UCSD-AML1 (cell line): ENCODE results near the gene LRRC27.
A peak's percentile ranks its signal among the peaks of the same experiment; 100 is the strongest.

Experiments
- DNase-seq: peaks from one replicate; lab custom pipeline; 2025; ENCODE audit not compliant: unreplicated experiment; lab: John Stamatoyannopoulos, UW

LRRC27 gene

DNA sequence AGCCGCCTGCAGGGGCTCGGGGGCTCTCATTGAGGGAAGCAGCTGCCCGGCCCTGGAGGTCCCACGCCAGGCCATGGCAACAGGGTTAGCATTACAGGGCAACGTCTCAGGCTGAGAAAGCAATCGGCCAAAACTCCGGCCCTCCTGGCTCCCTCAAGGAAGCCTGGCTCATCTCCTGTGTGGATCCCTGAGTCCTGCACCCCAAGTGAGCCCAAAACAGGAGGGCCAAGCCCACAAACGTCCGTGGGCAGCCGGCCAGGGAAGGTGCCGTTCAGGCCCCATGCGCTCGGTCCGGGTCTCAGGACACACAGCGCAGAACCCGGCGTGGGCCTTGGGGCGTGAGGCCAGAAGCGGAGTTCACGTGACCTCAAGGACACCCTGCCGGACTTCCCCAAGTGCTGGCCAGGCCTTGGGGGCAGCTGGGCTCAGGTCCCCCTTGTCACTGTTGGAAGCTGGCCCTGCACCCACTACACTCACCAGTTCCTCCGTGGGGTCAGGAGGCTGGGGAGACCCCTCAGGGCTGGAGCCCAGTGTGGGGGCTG is 57.0 kb downstream of the LRRC27 start:
- DNase-seq = no peak

DNA sequence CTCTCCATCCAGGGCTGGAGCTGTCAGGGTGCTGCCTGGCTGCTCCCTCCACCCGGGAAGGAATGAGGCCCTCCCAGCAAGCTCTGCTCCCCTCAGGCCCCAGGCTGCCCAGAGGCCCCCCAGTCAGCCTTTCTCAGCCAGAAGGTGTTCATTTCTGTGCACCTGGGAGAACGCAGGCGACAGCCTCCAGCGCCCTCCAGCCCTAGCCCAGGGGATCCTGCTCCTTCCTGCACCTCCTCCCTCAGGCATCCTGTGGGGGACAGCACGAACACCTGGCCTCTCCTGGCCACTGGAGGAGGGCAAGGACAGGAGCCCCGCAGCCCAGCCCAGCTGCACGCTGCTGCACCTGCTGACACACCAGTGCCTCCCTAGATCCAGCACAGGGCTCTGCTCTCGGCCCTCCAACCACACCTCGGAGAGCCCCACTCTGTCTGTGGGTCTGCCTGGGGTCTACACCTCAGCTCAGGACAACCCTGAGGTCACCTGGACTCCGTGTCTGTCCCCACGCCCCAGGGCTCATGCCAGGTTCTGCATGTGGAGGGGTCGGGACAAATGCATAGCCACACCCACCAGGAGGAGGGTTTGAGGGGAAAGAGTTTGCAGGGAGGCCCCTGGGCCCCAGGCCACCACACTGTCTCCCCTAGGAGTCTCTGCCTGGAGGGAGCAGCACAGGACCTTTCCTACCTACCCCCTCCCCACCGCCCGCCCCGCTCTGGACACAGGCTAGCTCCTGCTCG is 57.6 kb downstream of the LRRC27 start:
- DNase-seq = no peak

DNA sequence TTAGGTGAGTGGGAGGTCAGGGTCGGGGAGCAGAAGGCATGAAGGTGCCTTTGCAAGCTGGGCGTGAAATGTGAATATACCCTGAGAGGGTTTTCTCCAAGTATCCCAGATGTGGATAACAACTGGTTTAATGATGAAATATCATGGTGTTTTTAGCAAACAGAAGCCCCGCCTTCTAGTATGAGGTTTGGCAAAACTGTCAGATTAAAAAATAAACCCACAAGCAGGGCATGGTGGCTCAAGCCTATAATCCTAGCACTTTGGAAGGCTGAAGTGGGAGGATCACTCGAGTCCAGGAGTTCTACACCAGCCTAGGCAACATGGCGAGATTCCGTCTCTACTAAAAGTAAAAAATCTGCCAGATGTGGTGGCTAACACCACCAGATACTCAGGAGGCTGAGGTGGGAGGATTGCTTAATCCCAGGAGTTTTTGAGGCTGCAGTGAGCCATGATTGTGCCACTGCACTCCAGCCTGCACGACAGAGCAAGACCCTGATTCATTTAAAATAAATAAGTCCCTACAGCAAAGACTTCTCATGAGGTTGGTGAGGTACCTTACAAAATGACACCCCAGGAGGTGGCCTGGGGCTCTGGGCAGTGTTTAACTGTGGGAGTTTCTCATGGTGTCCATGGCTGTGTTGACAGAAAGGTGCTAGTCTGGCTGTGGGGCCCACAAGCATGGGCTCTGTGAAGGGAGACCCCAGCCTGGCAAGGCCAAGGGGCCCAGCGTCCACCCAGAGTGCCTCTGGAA is 58.4 kb downstream of the LRRC27 start:
- no peak for DNase-seq

DNA sequence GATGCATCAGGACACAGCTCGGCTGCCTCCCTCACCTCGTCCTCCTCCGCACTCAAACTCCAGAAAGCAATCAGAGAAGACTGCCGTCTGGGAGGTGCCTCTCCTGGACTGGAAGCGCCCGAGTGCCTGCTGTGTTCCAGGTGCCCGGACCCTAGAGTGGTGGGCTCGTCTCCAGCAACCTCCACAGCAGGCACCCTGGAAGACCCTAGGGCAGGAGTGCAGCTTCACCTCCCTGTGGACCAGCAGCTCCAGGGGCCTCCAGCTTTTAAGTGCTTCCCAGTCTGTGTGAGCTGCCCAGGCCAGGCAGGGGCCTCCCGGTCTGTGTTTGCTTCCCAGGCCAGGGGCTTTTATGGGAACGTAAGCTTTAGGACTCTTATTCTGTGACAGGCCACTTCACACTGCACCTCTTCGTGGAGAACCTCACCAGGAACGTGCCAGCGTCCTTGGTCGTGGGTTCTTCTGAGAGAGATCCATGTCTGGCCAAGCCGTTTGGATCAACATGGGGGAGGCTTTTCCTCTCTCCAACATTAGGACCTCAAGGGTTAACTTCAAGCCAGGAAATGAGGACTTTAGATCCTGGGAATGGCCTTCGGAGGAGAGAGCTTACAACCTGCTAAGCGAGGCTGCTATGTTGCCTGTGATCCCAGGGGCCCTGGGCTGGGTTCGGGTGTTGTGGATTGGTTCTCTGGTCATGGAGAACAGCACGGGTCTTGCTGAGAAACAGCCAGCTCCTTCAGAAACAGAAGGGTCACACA is 59.1 kb downstream of the LRRC27 start:
- DNase-seq = no peak

DNA sequence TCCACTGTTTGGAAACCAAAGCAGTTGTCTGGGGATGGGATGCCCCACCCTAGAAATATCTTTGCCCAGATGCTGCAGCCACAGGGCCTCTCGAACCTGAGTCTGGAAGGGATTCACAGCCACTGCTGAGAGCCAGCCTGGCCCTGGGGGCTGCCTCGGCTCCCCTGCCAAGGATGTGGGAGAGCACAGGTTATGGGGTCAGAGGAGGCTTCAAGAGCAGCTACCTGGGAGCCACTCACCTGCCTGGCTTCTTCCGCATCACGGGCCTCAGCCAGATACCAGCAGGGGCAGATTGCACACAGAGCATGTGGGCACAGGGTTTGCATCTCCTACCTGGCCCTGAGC is 59.7 kb downstream of the LRRC27 start:
- DNase-seq = no peak

DNA sequence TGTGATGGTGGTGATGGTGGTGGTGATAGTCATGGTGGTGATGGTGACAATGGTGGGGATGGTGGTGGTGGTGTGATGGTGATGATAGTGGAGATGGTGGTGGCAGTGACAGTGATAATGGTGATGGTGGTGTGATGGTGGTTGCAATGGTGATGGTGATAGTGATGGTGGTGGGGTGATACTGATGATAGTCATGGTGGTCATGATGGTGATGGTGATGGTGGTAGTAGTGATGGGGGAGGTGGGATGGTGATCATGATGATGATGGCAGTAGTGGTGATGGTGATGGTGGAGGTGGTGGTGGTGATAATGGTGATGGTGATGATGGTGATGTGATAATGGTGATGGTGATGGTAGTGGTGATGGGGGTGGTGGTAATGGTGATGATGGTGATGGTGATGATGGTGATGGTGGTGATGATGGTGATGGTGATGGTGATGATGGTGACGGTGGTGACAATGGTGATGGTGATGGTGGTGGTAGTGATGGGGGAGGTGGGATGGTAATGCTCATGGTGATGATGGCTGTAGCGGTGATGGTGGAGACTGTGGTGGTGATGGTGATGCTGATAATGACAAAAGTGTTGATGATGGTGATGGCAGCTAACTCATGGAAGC is 60.3 kb downstream of the LRRC27 start:
- DNase-seq = no peak

DNA sequence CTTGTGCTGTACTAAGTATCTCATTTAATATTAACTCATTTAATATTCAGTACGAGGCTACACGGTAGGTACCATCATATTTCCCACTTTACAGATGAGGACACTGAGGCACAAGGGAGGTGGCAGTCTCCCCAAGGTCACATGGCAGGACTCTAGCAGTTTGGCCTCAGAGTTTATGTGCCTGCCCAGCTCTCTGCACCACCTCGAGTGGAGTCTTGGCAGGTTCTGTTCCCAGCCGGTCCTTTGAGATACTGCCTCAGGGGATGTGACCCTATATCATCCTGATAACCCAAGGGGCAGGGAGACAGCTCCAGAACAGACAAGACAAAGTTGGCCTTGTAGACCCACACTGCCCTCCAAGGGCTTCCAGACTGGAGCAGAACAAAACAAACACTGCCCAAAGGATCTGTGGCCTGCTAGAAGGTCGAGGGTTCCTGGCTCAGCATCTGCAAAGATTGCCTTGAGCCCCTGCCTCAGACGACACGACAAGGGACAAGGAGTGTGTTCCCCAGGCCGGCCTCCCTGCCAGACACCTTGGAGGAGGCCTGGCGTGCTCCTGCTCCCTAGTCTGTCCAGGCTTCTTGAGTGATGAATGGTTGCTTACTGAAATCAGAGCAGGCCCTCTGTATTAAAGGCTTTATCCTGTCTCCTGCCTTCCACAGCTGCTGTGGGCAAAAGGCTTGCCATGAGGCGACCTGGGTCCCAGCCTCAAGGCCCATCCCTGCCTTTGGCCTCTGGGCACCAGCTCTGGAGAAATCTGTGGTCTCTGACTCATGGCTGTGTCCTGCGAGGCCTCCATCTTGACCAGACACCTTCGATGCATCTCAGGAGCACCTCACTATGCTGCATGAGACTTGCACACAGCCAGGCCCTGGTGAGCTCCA is 61.1 kb downstream of the LRRC27 start:
- DNase-seq = no peak

DNA sequence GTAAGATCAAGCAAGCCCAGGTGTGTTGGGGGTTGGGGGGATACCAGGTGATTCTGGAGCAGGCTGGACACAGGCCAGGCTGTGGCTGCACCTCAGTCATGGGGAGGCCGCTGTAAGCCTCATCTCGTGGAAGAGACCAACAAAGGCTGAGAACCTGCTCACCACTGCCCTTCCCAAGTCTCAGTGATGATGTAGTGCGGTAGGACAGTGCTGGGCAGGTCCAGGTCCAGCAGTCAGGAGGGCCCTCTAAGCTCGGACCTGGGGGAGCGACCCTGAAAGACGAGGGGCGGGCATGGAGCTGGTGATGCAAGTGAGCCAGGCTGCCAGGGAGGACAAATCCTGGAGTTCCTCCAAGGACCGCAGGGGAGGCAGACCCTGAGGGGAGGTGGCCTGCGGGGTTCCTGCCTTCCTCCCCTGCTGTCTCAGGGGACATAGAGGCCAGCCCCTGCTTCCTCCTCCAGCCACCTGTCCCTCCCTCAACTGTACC is 61.7 kb downstream of the LRRC27 start:
- DNase-seq = no peak

DNA sequence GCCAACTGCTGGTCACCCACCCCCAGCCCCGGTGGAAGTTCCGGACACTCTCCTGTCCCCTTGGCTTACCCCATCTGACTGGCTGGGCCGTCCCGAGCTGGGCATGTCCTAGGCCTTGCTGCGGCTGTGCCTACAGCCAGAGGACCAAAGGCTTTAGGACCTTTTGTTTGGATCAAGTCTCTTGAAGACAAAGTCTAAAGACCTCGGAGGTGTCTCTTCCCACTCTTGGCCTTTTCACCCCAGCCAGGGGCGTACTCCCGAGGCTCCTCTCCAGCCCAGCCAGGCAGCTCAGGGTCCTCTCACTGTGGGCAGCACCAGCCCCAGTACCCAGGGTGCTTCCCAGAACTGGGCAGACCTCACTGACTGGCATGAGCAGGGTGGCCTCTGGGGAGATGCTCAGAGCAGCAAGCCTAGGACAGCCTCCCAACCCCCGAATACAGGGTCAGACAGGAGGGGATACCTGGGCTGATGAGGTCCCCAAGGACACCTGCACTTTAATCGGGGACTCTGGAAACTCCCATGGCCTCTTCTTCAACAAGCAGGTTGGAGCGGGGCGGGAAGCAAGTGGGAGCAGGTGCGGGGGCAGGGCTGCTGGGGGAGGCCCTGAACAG is 62.3 kb downstream of the LRRC27 start:
- DNase-seq = no peak

DNA sequence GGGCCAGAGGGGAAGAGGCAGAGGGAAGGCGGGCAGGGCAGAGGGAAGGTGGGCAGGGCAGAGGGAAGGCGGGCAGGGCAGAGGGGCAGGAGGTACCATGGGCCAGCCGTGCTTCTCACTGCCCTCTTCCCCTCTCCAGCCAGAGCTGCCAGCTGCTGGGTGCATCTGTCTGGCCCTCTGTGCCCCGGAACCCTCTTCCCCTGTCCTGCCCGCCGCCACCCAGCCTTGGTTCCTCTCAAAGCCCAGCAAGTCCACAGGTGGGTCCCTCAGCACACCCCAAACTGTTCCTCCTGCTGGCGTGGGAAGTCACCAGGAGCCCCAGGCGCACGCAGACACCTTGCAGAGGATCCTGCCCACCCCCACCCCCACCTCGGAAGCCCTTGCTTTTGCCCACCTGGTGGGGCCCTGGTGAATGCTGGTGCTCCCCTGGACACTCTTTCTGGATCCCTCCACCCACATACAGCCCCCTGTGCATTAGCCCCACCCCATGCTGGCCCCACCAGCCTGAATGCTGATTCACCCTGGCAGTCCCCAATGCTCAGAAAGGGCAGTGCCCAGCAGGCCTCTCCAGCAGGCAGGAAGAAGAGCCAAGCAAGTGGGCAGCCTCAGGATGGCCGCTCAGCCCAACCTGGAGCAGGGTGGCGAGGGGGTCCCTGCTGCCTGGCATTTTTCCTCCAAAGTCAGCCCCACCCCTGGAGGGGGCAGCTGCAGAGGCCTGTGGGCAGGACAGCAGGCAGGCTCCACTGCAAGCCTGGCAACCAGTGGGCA is 63.1 kb downstream of the LRRC27 start:
- no peak for DNase-seq

DNA sequence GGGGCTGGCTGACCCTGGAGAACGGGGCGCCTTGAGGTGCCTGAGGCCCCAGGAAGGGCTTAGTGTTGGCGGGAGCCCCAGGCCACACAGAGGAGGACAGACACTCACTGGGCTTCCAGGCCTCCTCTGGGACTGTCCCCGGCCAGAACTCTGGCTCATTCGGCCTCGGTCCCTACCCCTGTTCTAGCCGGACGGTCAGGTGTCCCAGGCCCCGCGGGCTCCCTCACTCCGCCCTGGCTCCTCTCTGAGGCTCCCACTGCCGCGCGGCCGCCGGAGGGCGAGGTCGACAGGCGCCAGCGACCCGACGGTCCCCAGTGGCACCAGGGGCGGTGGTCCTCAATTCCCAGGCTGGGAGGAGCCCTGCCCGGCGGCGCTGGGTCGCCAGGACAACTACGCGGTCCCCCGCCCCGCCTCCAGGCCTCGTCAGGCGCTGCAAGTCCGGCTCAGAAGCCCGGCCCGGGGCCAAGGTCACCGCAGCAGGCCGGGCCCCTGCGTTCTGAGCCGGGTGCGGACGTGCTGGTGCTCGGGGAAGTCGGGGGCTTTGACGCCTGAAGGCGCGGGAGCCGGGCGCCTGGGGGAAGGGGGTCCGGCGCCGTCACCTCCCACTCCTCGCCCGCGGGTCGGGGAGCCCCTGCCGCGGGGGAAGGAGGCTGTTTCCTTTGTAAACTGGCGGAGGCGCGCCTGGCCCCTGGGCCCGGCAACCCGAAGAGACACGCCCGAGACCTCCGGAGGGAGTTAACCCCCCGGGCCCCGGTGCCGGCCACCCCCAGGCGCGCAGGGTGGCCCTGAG is 63.9 kb downstream of the LRRC27 start:
- DNase-seq = peak; percentile 61

DNA sequence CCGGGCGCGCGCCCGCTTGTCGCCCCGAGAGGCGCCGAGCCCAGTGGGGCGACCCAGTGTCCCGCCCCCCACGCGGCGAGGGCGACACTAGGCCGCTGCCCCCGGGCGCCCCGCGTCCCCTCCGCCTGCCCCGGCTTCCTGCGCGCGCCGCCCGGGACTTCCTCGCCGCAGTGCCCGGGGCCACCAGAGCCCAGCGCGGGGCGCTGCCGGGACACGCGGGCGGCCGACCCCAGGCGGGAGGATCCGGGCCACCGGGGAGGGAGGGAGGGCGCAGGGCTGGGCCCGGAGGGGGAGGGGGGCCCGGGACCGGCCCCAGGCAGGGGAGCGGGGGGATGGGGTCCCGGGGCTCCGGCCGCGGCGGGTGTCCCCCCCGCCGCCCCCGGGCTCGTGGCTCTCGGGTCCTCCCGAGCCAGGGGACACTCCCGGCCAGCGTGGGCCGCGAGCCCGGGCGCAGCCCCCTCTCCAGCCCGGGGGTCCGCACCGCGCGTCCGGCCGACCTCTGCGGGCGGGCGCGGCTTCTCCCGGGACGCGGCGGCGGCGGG is 64.6 kb downstream of the LRRC27 start:
- peak; percentile 76 for DNase-seq

DNA sequence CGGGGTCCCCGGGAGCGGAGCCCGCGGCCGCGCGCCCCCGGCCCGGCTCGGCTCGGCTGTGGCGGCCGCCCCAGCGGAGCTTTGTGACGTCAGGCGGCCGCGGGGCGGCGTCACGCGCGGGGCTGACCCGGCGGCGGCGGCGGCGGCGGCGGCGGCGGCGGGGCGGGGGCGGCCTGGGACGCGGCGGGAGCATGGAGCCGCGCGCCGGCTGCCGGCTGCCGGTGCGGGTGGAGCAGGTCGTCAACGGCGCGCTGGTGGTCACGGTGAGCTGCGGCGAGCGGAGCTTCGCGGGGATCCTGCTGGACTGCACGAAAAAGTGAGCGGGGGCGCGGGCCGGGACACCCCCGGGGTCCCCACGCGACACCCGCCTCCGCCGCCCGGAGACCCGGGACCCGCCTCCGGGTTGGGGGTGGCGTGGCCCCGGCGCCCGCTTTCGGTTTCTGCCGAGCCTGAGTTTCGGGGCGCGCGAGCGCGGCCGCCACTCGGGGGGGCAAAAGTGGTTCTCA is 65.1 kb downstream of the LRRC27 start, which contains the start of gene PWWP2B:
TSS of gene PWWP2B (plus strand) at position 165 of the 506 bp plus-strand sequence. CDS start at position 192, 27 bp downstream.
- peak; percentile 54 for DNase-seq

DNA sequence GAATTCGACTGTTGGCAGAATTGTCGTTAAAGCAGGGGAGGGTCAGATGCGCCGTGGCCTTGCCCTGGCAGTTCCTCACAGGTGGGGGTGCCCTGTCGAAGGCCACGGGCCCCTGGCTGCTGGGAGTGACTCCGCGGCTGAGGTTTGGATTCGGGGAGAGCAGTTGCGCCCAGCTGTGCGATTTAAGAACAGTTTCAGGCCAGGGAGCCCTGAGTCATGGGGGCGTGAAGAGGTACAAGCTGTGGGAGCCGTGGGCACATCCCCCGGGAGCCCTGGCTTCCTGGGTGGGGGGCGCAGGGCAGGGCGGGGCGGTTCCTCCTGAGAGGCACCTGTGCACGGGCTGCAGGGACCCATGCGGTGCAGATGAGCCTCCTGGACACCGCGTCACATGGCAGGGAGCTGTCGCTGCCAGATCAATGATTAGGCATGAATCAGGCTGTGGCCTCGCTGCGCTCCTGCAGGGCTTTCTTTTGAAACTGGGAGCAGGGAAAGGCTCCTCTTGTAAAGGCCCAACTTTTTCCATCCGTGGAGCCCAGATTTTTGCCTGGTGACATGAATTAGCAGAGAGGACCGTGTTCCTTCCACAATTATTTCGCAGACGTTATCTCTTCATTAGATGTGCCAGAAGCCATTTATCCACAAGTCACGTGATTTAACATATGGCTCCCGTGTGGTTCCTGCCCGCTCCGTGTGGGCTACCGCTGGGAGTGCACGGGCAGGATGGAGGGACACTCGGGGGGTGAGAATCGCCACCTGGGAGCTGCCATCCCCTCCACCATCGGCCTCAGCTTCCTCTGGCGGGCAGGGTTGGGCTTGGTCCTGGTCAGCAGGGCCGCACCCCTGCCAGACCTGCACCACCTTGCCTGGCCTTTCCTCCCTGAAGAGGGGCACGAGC is 65.9 kb downstream of the LRRC27 start:
- DNase-seq = no peak

DNA sequence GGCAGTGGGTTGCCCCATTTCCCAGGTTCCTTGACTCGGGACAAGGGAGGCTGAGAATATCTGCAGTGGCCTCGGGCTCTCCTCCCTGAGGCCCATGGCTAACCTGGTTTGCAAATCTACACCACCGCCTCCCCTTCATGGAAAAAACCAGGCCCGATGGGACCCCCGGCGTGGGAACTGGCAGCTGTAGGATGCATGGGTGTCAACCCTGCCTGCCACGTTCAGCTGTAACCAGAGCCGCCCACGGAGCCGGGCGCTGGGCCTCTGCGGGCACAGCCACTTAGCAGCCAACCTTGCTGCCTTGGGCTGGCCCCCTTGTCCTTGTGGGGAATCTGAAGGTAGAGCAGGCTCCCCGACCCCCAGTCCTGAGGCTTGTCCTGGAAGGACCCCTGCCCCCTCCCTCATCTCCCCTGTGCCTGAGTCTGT is 66.6 kb downstream of the LRRC27 start:
- DNase-seq = no peak
